Measurements from ENCODE around the gene DYRK1A.
A peak's percentile ranks its signal among the peaks of the same experiment; 100 is the strongest.

The DYRK1A gene

GRCh38 chr21:37363936-37364335 lies 2.6 kb upstream of the DYRK1A start:
- ChIA-PET POLR2A (ENCODE audit: low non-redundant PET) (interaction anchor here (0.6 kb wide), 1 partner anchor 20 kb away, joined by 3 read pairs; no protein-coding TSS in a partner anchor), CTCF (interaction anchor here (0.6 kb wide), 1 partner anchor 187 kb away, joined by 3 read pairs; no protein-coding TSS in a partner anchor)
- H3K27ac ChIP-seq: no peak overlapping the region
- DNase-seq (ENCODE audit: low spot score): no peak
- TF ChIP-seq, protein P1, sequence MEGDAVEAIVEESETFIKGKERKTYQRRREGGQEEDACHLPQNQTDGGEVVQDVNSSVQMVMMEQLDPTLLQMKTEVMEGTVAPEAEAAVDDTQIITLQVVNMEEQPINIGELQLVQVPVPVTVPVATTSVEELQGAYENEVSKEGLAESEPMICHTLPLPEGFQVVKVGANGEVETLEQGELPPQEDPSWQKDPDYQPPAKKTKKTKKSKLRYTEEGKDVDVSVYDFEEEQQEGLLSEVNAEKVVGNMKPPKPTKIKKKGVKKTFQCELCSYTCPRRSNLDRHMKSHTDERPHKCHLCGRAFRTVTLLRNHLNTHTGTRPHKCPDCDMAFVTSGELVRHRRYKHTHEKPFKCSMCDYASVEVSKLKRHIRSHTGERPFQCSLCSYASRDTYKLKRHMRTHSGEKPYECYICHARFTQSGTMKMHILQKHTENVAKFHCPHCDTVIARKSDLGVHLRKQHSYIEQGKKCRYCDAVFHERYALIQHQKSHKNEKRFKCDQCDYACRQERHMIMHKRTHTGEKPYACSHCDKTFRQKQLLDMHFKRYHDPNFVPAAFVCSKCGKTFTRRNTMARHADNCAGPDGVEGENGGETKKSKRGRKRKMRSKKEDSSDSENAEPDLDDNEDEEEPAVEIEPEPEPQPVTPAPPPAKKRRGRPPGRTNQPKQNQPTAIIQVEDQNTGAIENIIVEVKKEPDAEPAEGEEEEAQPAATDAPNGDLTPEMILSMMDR (conservative IDR thresholded peaks at IDR 0.05; ENCODE audit: low read depth): no peak

- H3K27ac ChIP-seq: no peak overlapping the region
- POLR2A ChIA-PET (ENCODE audit: low non-redundant PET): interaction anchor here (0.6 to 2.1 kb wide), 3 partner anchors 21 to 97 kb away, joined by 3 to 6 read pairs (median 4); partner anchors contain the start of gene VPS26C
- no peak for DNase-seq (ENCODE audit: low spot score)
- CTCF ChIA-PET: interaction anchor here (0.6 to 1.0 kb wide), 2 partner anchors 188 to 200 kb away, joined by 3 to 5 read pairs; no protein-coding TSS in a partner anchor
- TF ChIP-seq, protein P1 (conservative IDR thresholded peaks at IDR 0.05; ENCODE audit: low read depth): no peak
Observed at GRCh38 chr21:37364722-37365121, 1.9 kb upstream of the DYRK1A start.

GRCh38 chr21:37365517-37366481 lies 774 bp upstream of the DYRK1A start:
- CTCF ChIA-PET: interaction anchor here (1.0 kb wide), 2 partner anchors 98 to 199 kb away, joined by 4 to 5 read pairs; partner anchors contain the start of gene VPS26C
- POLR2A ChIA-PET (ENCODE audit: low non-redundant PET): interaction anchor here (0.6 to 2.1 kb wide), 3 partner anchors 27 to 198 kb away, joined by 3 to 6 read pairs (median 4); partner anchors contain the start of gene VPS26C
- peak; percentile 63 for DNase-seq (ENCODE audit: low spot score)
- TF ChIP-seq, protein P1 (conservative IDR thresholded peaks at IDR 0.05; ENCODE audit: low read depth): no peak
- H3K27ac ChIP-seq: peak overlapping the region; percentile 98

DNA sequence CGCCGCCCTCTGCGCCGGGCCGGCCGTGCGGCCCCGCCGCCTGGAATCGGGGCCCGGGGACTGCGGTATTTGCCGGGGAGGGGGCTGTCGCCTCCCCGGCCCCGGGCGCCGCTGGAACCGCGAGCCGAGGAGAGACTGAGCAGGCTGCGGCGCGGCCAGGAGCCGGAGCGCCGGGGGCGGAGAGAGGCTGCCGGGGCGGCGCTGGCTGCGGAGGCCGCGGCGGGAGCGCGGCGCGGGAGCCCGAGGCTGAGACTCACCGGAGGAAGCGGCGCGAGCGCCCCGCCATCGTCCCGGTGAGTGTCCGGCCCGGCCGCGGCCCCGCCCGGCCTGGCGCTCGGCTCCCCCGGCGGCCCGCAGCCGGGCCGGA lies 746 bp downstream of the DYRK1A start:
- POLR2A ChIA-PET (ENCODE audit: low non-redundant PET): no interaction called here
- TF ChIP-seq, protein P1 (conservative IDR thresholded peaks at IDR 0.05; ENCODE audit: low read depth): no peak
- DNase-seq (ENCODE audit: low spot score): no peak
- CTCF ChIA-PET: no interaction called here
- peak overlapping the region; percentile 98 for H3K27ac ChIP-seq

DNA sequence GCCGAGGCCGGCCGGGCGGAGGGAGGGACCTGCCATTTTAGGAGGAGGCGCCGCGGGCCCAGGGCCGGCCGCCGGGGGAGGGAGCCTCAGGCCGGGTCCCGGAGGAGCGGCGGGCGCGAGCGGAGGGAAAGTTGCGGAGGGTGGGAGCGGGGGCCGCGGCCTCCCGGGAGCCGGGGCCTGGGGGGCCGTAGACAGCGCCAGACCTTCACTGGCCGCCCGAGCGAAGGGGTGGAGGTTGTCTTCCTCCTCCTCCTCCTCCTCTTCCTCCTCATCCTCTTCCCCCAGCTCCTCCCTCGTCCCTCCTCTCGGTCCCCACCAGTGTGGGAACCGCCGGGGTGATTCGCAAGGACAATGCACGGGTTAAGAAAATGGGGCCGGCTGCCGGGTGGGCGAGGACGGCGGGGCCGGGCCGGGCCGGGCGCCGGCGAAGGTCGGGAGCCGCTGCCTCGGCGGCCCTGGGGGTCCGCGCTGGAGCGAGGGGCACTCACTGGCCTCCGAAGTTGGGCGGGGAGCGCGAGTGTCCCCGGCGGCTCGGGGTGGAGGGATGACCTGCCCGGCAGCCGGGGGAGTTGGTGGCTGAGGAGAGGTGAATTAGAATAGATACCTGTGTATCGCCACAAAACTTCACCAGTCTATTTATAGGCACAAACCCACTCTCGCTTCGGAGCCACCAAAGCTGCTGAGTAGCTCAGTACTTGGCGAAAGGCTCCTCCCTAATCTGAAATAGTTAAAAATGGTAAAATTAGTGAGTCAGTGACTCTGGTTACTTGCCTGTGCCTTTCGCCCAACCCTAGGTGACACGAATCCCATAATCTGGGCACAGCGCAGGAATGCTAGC lies 1.3 kb downstream of the DYRK1A start:
- ChIA-PET POLR2A (ENCODE audit: low non-redundant PET) (interaction anchor here (0.6 to 0.9 kb wide), 2 partner anchors 23 to 101 kb away, joined by 3 to 4 read pairs; partner anchors contain the start of gene VPS26C), CTCF (interaction anchor here (1.0 kb wide), 1 partner anchor 34 kb away, joined by 4 read pairs; no protein-coding TSS in a partner anchor)
- H3K27ac ChIP-seq: peak overlapping the region; percentile 98
- TF ChIP-seq, protein P1 (conservative IDR thresholded peaks at IDR 0.05; ENCODE audit: low read depth): no peak
- DNase-seq (ENCODE audit: low spot score): no peak

Data from RWPE1 (cell line).